Peyer's patch (tissue), 4 donors: Measurements from ENCODE around the gene MT2A. TPM values are rescaled to one million over a fixed set of nuclear protein-coding genes. Genes with fewer than 3 reads are reported as not detected.

Experiments
- DNase-seq, 3 donors: peaks; one replicate each; pipeline ENCODE4 v3.0.0-alpha.2; 2017 to 2019
- H3K27ac ChIP-seq, 4 donors: fragments of 200-600 bp; sonication (generic); one replicate each; pipeline ENCODE4 v1.5.1; 2016 to 2019
- H3K27me3 ChIP-seq, 2 donors: fragments of 200-600 bp; sonication (generic); one replicate each; pipeline ENCODE4 v1.5.1; 2019
- H3K36me3 ChIP-seq, 3 donors: fragments of 200-600 bp; sonication (generic); one replicate each; pipeline ENCODE4 v1.5.1; 2016 to 2019
- H3K4me1 ChIP-seq, 4 donors: fragments of 200-600 bp; sonication (generic); one replicate each; pipeline ENCODE4 v1.5.1; 2016 to 2019
- H3K4me3 ChIP-seq, 4 donors: fragments of 200-600 bp; sonication (generic); 1 replicate in 3 of 4; 2 replicates in 1 of 4; pipeline ENCODE4 v1.5.1; 2016 to 2019; ENCODE audit warnings: mild to moderate bottlenecking in 1 of 4
- H3K9me3 ChIP-seq, 4 donors: fragments of 200-600 bp; sonication (generic); one replicate each; pipeline ENCODE4 v1.5.1; 2016 to 2019; ENCODE audit warnings: mild to moderate bottlenecking in 1 of 4
- CTCF ChIP-seq, 6 experiments: fragments of 450-650 bp in 4 of 6; fragments of 200-600 bp in 2 of 6; sonication (generic) in 1 of 6; IDR thresholded peaks; one replicate each; pipeline ENCODE4 v1.5.1; 2017 to 2019; ENCODE audit warnings: antibody characterized with exemption in 6 of 6, mild to moderate bottlenecking in 3 of 6, moderate library complexity in 1 of 6
- POLR2A ChIP-seq, 2 donors: fragments of 450-650 bp; IDR thresholded peaks; one replicate each; pipeline ENCODE4 v1.5.1; 2017; ENCODE audit warnings: antibody characterized with exemption in 2 of 2, mild to moderate bottlenecking in 2 of 2, moderate library complexity in 2 of 2
- total RNA-seq, 4 donors: library from RNA; depleted of rRNA; stranded (reverse); fragments of >200 nt; gene quantifications; one replicate each; pipeline ENCODE4 v1.1.0, GENCODE V29; 2016

Gene MT2A
- total RNA-seq, 4 donors from 2014 or later: 33.2 to 1,072 (median 216) TPM

GRCh38 chr16:56601325-56601724 lies 7.1 kb upstream of the MT2A start:
- H3K27ac ChIP-seq: no peak overlapping the region
- no peaks in the 10 kb centered on the region for H3K36me3 ChIP-seq
- no peak for TF ChIP-seq CTCF (IDR thresholded peaks at IDR 0.05)
- no peak for DNase-seq
- H3K4me3 ChIP-seq: no peak overlapping the region
- no peaks in the 10 kb centered on the region for H3K27me3 ChIP-seq
- H3K4me1 ChIP-seq: no peaks in the 10 kb centered on the region
- H3K9me3 ChIP-seq: no peaks in the 10 kb centered on the region

GRCh38 chr16:56603589-56603988 lies 4.8 kb upstream of the MT2A start:
- peaks cover 0 to 6% (median 1%) of the 10 kb centered on the region in 4 donors for H3K4me1 ChIP-seq
- H3K27me3 ChIP-seq: no peaks in the 10 kb centered on the region
- DNase-seq: peak in 1 of 3 donors; percentile 71
- no peak overlapping the region for H3K27ac ChIP-seq
- no peaks in the 10 kb centered on the region for H3K9me3 ChIP-seq
- TF ChIP-seq CTCF (IDR thresholded peaks at IDR 0.05) (peak in 5 of 6 experiments; percentile 14 to 69 (median 60)), POLR2A (IDR thresholded peaks at IDR 0.05) (no peak)
- no peak overlapping the region for H3K4me3 ChIP-seq
- no peaks in the 10 kb centered on the region for H3K36me3 ChIP-seq

- Histone ChIP-seq H3K27ac (peak overlapping the region in 1 of 4 donors; percentile 93), H3K4me1 (peaks cover 0 to 7% (median 4%) of the 10 kb centered on the region in 4 donors)
Measured at GRCh38 chr16:56604966-56605365, 3.4 kb upstream of the MT2A start.

GRCh38 chr16:56605475-56605874 lies 2.9 kb upstream of the MT2A start:
- Histone ChIP-seq H3K36me3 (no peaks in the 10 kb centered on the region), H3K9me3 (no peaks in the 10 kb centered on the region), H3K27me3 (no peaks in the 10 kb centered on the region), H3K27ac (peak overlapping the region; percentile 75 to 93 (median 84)), H3K4me1 (peaks cover 0 to 12% (median 6%) of the 10 kb centered on the region in 4 donors), H3K4me3 (no peak overlapping the region)
- no peak for TF ChIP-seq POLR2A (IDR thresholded peaks at IDR 0.05)
- no peak for TF ChIP-seq CTCF (IDR thresholded peaks at IDR 0.05)
- DNase-seq: no peak

More at GRCh38 chr16:56604966-56605365, 3.4 kb upstream of the MT2A start:
- Histone ChIP-seq H3K36me3 (no peaks in the 10 kb centered on the region), H3K27me3 (no peaks in the 10 kb centered on the region), H3K4me3 (no peak overlapping the region), H3K9me3 (no peaks in the 10 kb centered on the region)
- TF ChIP-seq POLR2A (IDR thresholded peaks at IDR 0.05) (no peak), CTCF (IDR thresholded peaks at IDR 0.05) (no peak)
- no peak for DNase-seq

GRCh38 chr16:56606071-56606475 lies 2.3 kb upstream of the MT2A start:
- H3K36me3 ChIP-seq: no peaks in the 10 kb centered on the region
- DNase-seq: peak in 1 of 3 donors; percentile 62
- peaks cover 0 to 14% (median 7%) of the 10 kb centered on the region in 4 donors for H3K4me1 ChIP-seq
- no peak overlapping the region for H3K4me3 ChIP-seq
- peak overlapping the region; percentile 75 to 93 (median 84) for H3K27ac ChIP-seq
- TF ChIP-seq CTCF (IDR thresholded peaks at IDR 0.05) (no peak), POLR2A (IDR thresholded peaks at IDR 0.05) (no peak)
- no peaks in the 10 kb centered on the region for H3K9me3 ChIP-seq
- no peaks in the 10 kb centered on the region for H3K27me3 ChIP-seq
